ENCODE results near the gene GALNT9. TPM values are rescaled to one million over a fixed set of nuclear protein-coding genes. Genes with fewer than 3 reads are reported as not detected.

The GALNT9 gene
- total RNA-seq, 2 donors from 2014 or later = 0.34 TPM; not detected in 1

DNA sequence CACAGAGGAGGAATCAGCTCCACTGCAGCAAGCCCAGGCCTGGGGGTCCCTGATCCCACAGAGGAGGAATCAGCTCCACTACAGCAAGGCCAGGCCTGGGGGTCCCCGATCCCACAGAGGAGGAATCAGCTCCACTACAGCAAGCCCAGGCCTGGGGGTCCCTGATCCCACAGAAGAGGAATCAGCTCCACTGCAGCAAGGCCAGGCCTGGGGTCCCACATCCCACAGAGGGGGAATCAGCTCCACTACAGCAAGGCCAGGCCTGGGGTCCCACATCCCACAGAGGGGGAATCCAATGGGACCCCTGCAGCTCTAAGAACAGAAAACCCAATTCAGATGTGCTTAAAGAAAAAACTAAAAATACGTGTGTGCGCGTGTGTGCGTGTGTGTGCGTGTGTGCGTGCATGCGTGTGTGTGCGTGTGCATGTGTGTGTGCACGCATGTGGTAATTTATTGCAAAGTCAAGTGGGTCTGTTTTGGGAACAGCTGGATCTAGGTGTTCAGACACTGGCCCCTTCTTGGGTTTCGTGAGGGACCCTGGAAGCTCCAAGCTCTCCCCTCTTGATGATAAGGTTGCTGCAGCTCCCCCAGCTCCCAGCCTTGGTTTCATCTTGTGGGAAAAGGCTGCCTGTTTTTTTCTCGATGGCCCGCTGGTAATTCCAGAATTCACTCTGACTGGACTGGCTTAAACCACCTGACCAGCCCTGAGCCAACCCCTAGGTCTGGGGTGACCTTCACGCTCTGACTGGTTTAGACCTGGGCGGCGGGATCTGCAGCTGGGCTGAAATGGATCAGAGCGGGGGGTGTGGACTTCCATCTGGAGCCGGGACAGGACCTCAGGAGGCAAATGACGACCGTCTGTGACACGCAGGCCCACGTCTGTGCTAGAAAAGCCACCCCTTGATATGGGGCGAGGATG is 47.1 kb downstream of the GALNT9 start:
- no peak for ATAC-seq (replicated peaks)
- Mint-ChIP-seq H3K36me3 (ENCODE audit: low read depth) (no peaks in the 10 kb centered on the region), H3K27ac (no peak overlapping the region), H3K9me3 (no peaks in the 10 kb centered on the region), H3K4me1 (no peaks in the 10 kb centered on the region), H3K27me3 (peaks cover 7% of the 10 kb centered on the region), H3K4me3 (no peak overlapping the region)

DNA sequence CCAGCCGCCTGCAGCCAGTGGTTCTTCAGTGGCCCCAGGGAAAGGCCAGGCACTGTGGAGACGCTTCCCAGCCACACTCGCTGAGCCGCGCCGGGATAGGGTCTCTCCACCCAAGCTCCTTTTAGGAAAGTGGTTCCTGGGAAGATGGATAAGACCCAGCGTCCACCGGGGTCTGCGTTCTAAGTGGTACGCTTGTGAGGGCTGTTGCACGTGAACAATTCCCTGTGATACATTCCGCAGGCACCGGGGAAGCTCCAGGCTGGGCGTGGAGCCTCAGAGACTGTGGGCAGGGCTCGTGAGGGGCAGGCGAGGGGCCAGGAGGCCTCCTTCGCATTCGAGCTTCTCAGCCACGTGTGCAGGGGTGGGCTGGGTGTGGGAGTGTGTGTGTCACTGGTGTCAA is 48.4 kb downstream of the GALNT9 start:
- peaks cover 12% of the 10 kb centered on the region for H3K27me3 Mint-ChIP-seq
- no peak overlapping the region for H3K4me3 Mint-ChIP-seq
- no peaks in the 10 kb centered on the region for H3K4me1 Mint-ChIP-seq
- no peaks in the 10 kb centered on the region for H3K36me3 Mint-ChIP-seq (ENCODE audit: low read depth)
- ATAC-seq (replicated peaks) = no peak
- H3K27ac Mint-ChIP-seq = no peak overlapping the region
- no peaks in the 10 kb centered on the region for H3K9me3 Mint-ChIP-seq

DNA sequence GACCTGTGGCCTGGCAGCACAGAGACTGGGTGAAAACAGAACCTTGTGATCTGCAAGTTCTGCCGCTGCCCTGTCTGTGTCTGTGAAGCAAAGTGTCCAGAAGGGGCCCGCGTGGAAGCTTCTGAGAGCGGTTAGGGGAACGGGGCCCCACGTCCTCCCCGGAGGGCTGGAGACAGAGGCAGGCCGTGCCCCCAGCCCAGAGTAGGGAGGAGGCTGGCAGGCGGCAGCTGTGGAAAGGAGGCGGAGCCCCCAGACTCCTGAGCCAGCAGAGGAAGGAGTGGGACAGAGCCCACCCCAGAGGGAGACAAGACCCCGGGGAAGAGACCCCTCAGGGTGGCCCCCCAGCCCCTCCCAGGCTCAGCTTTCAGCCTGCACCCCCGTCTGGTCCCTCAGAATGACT is 49.0 kb downstream of the GALNT9 start:
- Mint-ChIP-seq H3K9me3 (no peaks in the 10 kb centered on the region), H3K27ac (no peak overlapping the region), H3K36me3 (ENCODE audit: low read depth) (no peaks in the 10 kb centered on the region), H3K27me3 (peaks cover 10% of the 10 kb centered on the region), H3K4me1 (no peaks in the 10 kb centered on the region), H3K4me3 (no peak overlapping the region)
- no peak for ATAC-seq (replicated peaks)

DNA sequence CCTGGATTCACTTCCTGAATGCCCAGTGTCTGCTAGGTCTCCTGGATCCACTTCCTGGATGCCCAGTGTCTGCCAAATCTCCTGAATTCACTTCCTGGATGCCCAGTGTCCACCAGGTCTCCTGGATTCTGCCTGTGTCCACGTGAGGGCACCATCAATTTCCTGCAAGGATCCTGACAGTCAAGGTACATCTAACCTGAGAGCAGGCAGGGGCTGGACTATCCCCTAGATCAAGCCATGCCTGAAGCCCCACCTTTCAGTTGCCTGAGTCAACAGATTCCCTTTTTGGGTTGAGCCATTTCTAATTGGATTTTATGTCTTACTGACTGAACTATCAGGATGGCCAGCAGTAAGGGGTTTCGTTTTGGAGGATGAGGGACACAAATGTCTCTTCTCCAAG is 49.5 kb downstream of the GALNT9 start:
- no peaks in the 10 kb centered on the region for H3K9me3 Mint-ChIP-seq
- H3K36me3 Mint-ChIP-seq (ENCODE audit: low read depth) = no peaks in the 10 kb centered on the region
- no peak for ATAC-seq (replicated peaks)
- H3K27ac Mint-ChIP-seq = no peak overlapping the region
- H3K27me3 Mint-ChIP-seq = peaks cover 12% of the 10 kb centered on the region
- H3K4me1 Mint-ChIP-seq = no peaks in the 10 kb centered on the region
- no peak overlapping the region for H3K4me3 Mint-ChIP-seq

DNA sequence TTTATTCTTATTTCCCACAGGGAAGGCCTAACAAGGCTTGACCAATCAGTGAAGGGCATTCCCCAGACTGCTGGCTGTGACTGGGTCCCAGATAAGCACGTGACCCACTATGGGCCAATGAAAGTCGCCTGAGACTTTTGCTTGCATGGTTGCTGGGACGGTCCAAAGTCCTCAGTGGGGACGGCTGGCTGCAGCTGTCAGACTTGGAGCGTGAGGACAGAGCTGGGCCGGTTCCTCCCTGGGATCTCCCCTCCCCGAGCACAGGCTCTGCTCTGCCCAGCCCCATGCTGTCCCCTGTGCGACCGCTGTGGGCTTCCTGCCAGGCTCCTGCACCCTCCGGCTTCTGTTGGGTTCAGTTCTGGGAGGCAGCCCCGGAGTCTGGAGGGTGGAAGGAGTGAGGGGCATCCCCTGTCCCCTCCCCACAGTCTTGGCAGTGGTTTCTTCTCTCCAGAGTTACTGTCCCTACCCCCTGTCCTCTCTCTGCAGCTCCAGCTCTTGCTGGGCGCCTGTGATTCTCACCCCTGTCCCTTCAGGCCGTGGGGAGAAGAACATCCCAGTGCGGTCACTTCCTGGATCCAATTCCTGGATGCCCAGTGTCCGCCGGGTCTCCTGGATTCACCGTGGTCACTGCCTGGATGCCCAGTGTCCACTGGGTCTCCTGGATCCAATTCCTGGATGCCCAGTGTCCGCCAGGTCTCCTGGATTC is 50.1 kb downstream of the GALNT9 start:
- H3K9me3 Mint-ChIP-seq = no peaks in the 10 kb centered on the region
- H3K27ac Mint-ChIP-seq = no peak overlapping the region
- H3K27me3 Mint-ChIP-seq = peaks cover 15% of the 10 kb centered on the region
- no peaks in the 10 kb centered on the region for H3K36me3 Mint-ChIP-seq (ENCODE audit: low read depth)
- no peak for ATAC-seq (replicated peaks)
- H3K4me3 Mint-ChIP-seq = no peak overlapping the region
- no peaks in the 10 kb centered on the region for H3K4me1 Mint-ChIP-seq

DNA sequence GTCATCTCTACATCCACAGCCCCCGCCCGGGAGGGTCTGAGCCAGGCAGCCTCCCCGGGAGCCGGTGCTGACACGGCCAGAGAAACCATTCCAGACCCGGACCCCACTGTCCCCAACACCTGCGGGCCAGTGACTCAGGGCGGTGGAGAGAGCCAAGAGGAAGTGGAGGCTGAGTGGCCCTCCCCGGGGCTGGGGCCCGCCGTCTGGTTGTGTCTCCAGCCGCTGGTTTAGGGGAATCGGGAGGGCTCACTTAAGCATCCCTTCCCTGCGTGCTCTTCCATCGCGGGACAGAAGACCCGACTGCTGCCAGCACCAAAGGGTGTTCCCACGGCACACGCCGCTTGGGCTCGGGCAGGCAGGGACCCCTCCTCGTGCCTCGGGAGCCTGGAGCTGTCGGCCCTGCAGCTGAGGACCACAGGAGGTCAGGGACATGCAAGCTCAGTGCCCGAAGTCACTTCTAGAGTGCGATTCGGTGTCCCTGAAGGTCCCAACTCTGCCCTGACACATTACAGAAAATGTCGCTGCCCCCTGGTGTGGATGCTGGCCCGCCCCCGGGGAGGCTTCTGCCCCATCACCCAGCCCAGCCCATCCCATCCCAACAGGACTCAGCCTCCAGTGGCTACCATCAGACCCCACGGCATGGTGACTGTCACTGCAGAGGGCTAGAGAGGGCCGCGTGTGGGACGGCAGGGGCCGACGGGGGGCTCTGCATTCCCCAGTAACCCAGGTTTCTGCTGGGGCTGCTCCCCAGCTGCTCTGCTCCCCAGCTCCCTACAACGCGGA is 50.8 kb downstream of the GALNT9 start:
- no peaks in the 10 kb centered on the region for H3K36me3 Mint-ChIP-seq (ENCODE audit: low read depth)

DNA sequence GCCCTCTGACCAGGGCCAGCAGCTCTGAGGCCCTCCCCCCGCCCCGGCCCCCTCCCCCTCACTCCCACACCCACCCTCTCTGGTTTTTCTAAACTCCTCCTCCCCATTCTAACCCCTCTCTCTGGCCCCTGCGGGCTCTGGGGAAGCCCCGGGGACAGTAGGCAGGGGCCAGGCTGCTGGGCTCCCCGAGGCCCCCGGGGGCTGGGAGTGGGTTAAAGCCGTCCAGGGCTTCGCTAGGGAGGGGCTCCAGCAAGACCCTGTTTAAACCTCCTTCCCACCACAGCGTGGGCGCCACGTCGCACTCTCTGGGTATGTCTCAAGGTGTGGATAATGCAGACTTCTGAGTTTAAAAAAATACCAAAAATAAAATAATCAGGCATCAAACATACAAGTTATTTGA is 51.4 kb downstream of the GALNT9 start:
- peaks cover 15% of the 10 kb centered on the region for H3K27me3 Mint-ChIP-seq
- no peak overlapping the region for H3K4me3 Mint-ChIP-seq
- ATAC-seq (replicated peaks) = no peak
- H3K9me3 Mint-ChIP-seq = no peaks in the 10 kb centered on the region
- no peaks in the 10 kb centered on the region for H3K4me1 Mint-ChIP-seq
- H3K27ac Mint-ChIP-seq = no peak overlapping the region
- H3K36me3 Mint-ChIP-seq (ENCODE audit: low read depth) = no peaks in the 10 kb centered on the region

More for the DNA sequence above, 50.8 kb downstream of the GALNT9 start:
- Mint-ChIP-seq H3K4me3 (no peak overlapping the region), H3K9me3 (no peaks in the 10 kb centered on the region), H3K27me3 (peaks cover 15% of the 10 kb centered on the region), H3K27ac (no peak overlapping the region), H3K4me1 (no peaks in the 10 kb centered on the region)
- no peak for ATAC-seq (replicated peaks)

DNA sequence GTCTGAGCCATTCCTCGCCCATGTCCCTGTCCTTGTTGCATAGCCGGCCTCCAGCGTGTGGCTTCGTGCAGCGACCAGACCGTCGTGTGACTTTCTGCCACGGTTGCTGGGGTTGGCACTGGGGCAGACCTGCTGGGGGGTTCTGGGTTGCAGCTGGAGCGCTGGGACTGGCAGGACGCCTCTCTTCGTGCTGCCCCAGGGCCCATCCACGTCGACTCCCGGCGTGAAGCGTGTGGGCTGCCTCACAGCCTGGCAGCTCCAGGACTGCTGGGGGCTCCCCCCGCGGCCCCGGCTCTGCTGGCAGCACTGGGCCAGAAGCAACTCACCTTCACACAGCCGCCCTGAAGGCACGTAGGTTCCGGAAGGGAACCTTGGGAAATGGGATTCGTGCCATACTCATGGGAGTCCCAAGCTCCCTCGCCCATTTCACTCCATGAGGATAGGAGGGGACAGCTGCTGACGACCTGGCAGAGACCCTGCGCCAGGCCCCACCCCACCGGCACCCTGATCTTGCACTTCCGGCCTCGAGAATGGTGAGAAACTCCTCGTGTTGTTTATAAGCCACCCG is 51.9 kb downstream of the GALNT9 start:
- no peak for ATAC-seq (replicated peaks)
- no peak overlapping the region for H3K4me3 Mint-ChIP-seq
- no peaks in the 10 kb centered on the region for H3K4me1 Mint-ChIP-seq
- no peaks in the 10 kb centered on the region for H3K36me3 Mint-ChIP-seq (ENCODE audit: low read depth)
- H3K9me3 Mint-ChIP-seq = no peaks in the 10 kb centered on the region
- no peak overlapping the region for H3K27ac Mint-ChIP-seq
- H3K27me3 Mint-ChIP-seq = peaks cover 15% of the 10 kb centered on the region

DNA sequence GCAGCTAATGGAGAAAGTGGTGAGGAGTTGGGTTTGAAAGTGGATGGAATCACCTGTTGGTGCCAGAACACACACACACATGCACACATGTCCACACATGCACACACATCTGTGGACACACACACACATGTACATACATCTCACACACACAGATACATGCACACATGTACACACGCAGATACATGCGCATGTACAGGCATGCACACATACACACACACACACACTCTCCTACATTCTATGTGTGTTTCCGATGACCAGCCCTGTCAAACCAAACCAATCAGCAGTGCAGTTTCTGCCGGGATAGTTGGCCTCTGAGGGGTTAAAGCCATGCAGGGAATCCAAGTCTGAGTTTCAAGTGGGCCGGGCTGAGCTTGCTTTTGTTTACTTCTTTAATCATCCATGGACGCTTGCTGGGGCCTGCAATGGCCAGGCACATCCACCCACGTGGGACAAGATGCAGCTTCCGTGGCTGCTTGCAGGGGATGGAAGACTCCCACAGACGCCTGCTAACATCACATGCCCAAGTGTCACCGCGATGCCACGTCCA is 52.5 kb downstream of the GALNT9 start:
- Mint-ChIP-seq H3K4me3 (no peak overlapping the region), H3K27ac (no peak overlapping the region), H3K4me1 (no peaks in the 10 kb centered on the region), H3K27me3 (peaks cover 15% of the 10 kb centered on the region), H3K9me3 (no peaks in the 10 kb centered on the region), H3K36me3 (ENCODE audit: low read depth) (no peaks in the 10 kb centered on the region)
- no peak for ATAC-seq (replicated peaks)

DNA sequence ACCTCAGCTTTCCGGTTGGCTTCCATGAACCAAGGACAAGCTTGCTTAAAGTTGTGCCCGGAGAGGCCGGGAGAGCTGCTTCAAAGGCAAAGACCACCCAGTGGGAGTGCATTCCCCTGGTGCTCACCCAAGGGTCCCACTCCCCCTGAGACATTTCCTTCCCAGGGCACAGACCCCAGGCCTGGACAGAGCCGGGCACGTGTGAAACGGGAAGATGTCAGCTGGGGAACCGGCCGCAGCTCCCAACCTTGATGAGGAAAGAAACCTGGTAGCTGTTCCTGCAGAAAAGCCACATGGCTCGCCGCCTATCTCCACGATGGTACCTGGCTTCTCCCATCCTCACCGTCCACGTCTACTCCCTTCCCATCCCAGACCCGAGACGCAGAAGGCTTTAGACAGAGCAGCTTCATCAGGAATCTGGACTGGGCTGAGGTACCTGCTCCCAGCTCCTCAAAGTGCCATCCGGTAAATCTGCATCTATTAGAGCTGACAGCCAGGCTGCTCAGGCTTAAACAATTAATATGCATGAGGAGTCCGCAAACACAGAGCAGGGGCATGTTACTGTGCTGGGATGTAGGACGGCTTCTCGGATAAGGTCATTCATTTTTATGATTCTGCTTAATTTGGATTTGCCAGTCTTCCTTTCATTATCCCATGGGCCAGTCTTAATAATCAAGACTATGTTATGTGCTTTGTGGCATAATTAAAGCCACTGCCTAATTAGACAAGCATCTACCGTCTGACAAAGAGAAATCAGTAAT is 53.1 kb downstream of the GALNT9 start:
- no peaks in the 10 kb centered on the region for H3K4me1 Mint-ChIP-seq

DNA sequence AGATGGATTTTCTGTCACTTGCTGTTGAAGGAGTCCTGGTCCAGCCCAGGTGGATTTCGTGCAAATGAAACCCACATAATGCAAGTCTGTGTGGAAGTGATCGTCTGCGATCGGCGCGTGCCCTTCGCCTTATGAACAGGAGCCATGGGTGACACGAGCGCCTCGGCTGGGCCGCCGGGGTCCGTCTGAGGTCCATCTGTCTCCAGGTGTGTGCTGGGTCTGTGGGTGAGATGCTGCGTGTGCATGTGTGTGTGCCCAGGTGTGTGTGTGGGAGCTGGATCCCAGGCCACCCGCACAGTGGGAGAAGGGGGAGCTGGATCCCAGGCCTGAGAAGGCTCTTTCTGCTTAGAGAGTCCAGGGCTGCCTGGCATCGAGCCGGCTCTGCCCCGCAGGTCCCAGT is 53.8 kb downstream of the GALNT9 start:
- H3K36me3 Mint-ChIP-seq (ENCODE audit: low read depth) = no peaks in the 10 kb centered on the region
- H3K9me3 Mint-ChIP-seq = no peaks in the 10 kb centered on the region
- no peak overlapping the region for H3K4me3 Mint-ChIP-seq
- H3K4me1 Mint-ChIP-seq = no peaks in the 10 kb centered on the region
- H3K27me3 Mint-ChIP-seq = peaks cover 15% of the 10 kb centered on the region
- ATAC-seq (replicated peaks) = no peak
- no peak overlapping the region for H3K27ac Mint-ChIP-seq

More for the DNA sequence above, 53.1 kb downstream of the GALNT9 start:
- Mint-ChIP-seq H3K27me3 (peaks cover 15% of the 10 kb centered on the region), H3K27ac (no peak overlapping the region), H3K9me3 (no peaks in the 10 kb centered on the region), H3K36me3 (ENCODE audit: low read depth) (no peaks in the 10 kb centered on the region), H3K4me3 (no peak overlapping the region)
- ATAC-seq (replicated peaks) = no peak

DNA sequence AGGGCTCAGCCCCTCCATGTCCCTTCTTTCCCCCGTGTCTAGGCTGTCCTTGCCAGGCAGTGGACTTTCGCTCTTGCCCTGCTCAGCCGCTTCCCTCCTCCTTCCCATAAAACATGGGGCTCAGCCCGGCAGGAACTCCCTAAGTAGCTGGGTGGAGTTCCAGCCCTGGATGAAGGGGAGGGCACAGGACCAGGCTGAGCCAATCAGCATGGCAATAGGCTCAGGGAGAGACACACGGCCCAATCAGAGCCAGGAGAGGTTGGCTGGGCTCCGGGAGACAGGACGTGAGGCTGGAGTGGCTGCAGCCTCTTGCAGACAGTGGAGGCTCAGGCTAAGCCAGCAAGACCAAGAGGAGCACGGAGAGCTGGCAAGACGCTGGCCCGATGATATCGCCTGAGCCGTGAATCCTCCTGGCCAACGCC is 54.3 kb downstream of the GALNT9 start:
- Mint-ChIP-seq H3K4me3 (no peak overlapping the region), H3K36me3 (ENCODE audit: low read depth) (no peaks in the 10 kb centered on the region), H3K27ac (no peak overlapping the region), H3K27me3 (peaks cover 15% of the 10 kb centered on the region), H3K4me1 (no peaks in the 10 kb centered on the region), H3K9me3 (no peaks in the 10 kb centered on the region)
- no peak for ATAC-seq (replicated peaks)

DNA sequence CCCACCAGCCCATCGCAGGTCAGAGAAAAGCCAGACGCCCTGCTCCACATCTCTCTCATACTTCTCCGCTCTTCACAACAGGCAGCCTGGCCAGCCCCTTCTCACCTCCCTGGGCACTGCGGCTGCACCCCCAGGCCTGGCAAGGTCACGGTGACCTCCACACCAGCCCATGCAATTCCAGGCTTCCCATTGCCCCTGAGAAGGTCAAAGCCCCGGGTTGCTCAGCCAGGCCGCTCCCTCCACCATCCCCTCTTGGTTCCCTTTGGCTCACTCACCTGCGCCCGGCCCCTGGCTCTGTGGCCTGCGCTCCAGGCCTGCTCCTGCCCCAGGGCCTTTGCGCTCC is 55.4 kb downstream of the GALNT9 start:
- H3K4me1 Mint-ChIP-seq = no peaks in the 10 kb centered on the region

More for the DNA sequence above, 55.4 kb downstream of the GALNT9 start:
- H3K27me3 Mint-ChIP-seq = peaks cover 15% of the 10 kb centered on the region
- H3K36me3 Mint-ChIP-seq (ENCODE audit: low read depth) = no peaks in the 10 kb centered on the region
- no peaks in the 10 kb centered on the region for H3K9me3 Mint-ChIP-seq
- H3K27ac Mint-ChIP-seq = no peak overlapping the region
- ATAC-seq (replicated peaks) = no peak
- H3K4me3 Mint-ChIP-seq = no peak overlapping the region

Data from activated T-helper 17 cell treated with anti-CD3 and anti-CD28 coated beads, Interleukin-2, amount 50 U/mL, for 72 hours (primary cell).